ENCODE data around the gene ECI1.

GRCh38 chr16:2234813-2235170 is 16.6 kb downstream of the ECI1 start:
- TF ChIP-seq CTCF (IDR thresholded peaks at IDR 0.05 in 4 of 5, conservative IDR thresholded peaks at IDR 0.05 in 1 of 5) (no peak), POLR2A (IDR thresholded peaks at IDR 0.05) (no peak)

Data from gastrocnemius medialis (tissue), 4 donors.